Left renal pelvis (tissue), 4 donors: ENCODE data around the gene SIDT1. TPM values are rescaled to one million over a fixed set of nuclear protein-coding genes. Genes with fewer than 3 reads are reported as not detected.
A peak's percentile ranks its signal among the peaks of the same experiment; 100 is the strongest.
"Not testable (repeated sequence)": the region's sequence is repeated elsewhere in the genome, so short reads cannot be mapped to it uniquely, and the experiment has no call there.

Experiments
- DNase-seq, 4 donors: peaks; one replicate each; pipeline ENCODE4 v3.0.0-alpha.2; 2013; ENCODE audit warnings: low read depth in 4 of 4, low spot score in 3 of 4
- polyA plus RNA-seq, 4 donors: library from polyadenylated mRNA; unstranded; fragments of 120-200 nt; gene quantifications; one replicate each; pipeline ENCODE4 v1.2.1, GENCODE V29; 2013; ENCODE audit not compliant: insufficient read length in 4 of 4

Gene SIDT1
- polyA plus RNA-seq, 4 donors, result 2.4 to 3.7 (median 2.8) TPM

DNA sequence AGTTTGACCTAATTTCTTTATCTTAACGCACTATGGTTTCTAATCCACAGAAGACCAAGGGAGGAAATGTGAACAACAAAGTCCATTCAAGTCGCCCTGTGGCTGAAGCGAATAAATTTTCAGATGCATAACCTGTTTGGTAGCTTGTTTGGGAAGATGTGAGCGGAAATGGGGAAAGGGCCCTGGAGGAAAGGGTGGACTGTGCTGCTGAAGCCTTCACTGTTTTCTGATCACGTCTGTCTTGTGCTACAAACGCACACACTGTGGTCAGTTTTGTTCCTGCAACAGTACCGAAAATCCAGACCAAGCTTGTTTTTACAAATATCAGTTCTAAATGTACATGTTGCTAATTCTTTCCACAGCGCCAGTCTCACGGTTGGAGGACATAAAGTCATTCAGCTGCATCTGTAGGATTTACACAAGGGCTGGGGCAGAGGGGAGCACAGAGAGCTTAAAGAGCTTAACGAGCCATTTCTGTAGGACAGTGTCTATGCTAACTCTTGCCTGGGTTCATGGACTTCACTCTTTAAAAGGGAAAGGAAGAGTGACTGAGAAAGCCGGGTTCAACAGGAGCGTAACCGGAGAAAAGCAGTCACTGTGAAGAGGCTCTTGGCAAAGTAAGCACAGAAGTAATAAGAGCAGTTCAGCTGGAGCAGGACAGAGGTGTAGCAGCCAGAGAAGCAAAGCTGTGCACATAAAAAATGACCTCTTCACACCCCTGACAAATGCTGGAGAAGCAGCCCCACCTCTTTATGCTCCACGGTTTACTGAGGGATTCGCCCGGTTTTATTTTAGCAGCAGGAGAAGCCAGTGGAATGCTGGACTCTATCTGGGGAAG lies 97.4 kb downstream of the SIDT1 start:
- DNase-seq, result peak in 3 of 4 donors; percentile 26 to 49 (median 48)

DNA sequence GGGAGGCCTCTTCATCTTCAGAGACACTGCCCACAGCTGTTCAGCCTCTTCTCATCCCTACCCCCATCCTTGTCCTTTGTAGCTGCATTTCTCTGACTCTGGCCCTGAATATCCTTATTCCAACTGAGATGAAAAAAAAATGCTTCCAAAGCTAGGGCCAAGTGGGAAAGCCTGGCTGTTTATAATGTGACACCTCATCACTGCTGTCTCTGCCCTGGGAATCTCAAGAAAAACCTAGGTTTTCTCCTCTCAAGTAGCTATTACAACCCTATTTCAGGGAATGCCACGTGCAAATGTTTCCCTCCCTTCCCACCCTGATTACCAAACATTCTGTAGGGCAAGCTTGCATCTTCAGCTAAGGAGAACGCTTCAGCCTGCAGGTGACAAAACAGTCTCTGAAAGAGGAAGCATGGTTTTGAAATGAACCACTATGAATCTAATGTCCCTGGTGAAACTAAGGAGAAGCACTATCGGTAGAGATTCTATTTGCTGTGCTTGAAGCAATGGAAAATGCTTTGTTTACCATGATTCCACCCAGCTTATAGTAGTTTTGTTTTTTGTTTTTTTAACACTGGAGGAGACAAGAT lies 98.7 kb downstream of the SIDT1 start:
- no peak for DNase-seq

DNA sequence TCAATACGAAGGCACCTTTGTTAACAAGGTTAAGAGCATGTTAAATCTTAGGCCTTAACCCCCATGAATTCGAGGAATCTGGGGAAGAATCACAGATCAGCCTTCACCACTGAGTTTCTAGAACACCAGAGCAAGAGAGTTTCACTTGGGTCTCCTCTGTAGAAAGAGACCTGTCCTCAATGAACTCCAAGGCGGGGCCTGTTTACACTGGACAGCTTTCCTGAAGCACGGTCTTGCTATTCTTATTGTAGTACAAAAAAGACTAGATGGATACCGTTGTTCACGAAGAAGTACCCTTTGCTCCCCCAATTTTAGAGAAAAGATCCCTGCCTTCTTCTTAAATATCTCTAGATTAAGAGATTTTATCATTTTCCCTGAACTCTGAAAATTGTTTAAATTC lies 99.2 kb downstream of the SIDT1 start:
- no peak for DNase-seq

GRCh38 chr3:113634782-113635474 lies 102.6 kb downstream of the SIDT1 start:
- DNase-seq, result no peak

DNA sequence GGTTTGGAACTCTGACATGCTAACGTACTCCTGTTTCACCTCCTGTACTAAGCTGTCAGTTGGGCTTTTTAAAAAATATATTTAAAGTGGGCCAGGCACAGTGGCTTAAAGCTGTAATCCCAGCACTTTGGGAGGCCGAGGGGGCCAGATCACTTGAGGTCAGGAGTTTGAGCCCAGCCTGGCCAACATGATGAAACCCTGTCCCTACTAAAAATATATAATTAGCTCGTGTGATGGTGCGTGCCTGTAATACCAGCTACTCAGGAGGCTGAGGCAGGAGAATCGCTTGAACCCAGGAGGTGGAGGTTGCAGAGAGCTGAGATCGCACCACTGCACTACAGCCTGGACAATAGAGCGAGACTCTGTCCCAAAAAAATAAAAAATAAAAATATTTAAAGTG lies 103.7 kb downstream of the SIDT1 start:
- not testable (repeated sequence) for DNase-seq

- no peak for DNase-seq
Measured at GRCh38 chr3:113637756-113638155, 105.4 kb downstream of the SIDT1 start.

- no peak for DNase-seq
Measured at GRCh38 chr3:113638910-113639309, 106.6 kb downstream of the SIDT1 start.

DNA sequence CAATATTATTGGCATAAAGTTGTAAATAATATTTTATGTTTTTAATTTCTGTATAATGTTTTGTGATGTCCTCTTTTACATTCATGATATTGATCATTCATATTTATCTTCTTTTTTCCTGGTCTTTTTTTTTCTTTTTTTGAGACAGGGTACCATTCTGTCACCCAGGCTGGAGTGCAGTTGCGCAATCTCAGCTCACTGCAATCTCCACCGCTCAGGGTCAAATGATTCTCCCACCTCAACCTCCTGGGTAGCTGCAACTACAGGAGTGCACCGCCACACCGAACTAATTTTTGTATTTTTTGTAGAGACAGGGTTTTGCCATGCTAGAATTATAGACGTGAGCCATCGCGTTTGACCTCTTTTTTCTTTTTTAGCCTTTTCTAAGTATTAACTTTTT lies 111.2 kb downstream of the SIDT1 start:
- DNase-seq, result no peak

DNA sequence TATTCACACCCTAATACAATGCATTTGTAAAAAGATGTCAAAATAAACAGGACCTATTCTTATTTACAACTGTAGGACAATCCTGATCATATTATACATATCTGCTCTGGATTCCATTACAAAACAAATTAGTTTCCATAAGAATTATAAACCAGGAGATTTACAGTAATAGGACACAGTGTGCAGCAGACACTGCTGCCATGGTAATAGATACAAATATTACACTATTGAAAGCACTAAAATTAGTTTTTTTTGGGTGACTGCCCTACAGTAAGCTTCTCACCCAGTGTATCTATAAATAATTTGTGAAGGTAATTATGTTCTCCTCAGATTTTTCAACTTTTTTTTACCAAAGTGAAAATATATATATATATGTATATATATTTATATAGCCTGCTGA lies 116.2 kb downstream of the SIDT1 start:
- DNase-seq, result no peak

DNA sequence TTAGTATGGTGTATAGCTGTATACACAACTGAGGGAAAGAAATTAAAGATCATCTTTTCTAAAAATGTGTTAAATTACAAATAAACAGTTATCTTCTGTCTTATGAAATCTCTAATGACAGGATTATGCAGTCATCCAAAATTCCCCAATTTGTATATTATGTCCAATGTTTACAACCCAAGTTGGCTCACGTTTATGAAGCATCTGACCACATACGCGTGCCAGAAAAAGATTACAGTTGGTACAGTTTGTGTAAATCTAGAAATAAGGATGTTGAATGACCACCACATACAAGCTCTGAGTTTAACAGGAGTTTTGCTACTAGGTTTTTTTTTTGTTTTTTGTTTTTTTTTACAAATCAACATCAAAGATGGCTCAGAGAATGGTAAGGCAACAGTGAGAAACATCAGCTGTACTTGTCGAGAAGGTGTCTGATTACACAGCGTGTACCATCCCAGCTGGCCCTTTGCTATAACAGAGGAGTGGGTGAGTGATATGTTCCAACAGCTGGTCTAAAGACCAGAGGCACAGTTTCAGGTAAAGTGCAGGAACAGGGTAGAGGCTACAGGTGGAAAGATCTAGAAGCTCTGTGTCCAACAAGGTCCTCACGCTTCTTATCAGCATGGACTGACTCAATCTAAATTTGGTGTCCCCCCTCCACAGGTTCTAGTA lies 117.0 kb downstream of the SIDT1 start:
- no peak for DNase-seq

DNA sequence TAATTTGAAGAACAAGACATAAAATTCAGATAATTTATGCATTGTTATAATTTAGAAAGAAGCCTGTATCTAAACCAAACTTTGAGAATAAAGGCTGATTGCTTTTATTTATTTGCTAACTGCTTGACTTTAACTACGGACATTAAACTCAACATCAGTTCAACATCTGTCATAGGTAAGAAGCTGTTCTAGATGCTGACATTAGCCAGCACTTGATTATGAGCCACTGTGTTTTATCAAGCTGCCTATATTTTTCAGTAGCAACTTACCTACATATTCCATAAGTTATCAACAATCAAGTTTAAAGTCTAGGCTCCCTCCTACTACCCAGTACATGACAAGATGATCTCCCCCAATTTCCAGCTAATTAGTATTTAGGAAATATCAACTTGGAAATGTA lies 122.0 kb downstream of the SIDT1 start:
- no peak for DNase-seq

DNA sequence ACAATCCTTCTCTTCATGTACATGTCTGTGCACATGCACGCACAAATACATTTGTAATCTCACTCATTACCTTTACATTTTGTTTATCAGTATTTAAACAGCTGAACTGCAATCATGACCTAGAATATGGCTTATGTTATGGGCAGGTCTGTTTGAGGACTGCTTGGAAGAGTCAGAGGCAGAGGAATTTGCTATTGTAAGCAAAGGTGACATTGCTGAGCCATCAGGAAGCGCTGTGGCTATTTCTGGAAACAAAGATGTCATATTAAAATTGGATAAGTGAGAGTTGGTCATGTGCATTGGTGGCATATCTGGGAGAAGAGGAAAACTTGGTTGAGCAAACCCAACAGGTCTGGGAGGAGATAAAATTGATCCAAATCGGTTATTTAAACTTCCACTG lies 122.5 kb downstream of the SIDT1 start:
- DNase-seq, result no peak

DNA sequence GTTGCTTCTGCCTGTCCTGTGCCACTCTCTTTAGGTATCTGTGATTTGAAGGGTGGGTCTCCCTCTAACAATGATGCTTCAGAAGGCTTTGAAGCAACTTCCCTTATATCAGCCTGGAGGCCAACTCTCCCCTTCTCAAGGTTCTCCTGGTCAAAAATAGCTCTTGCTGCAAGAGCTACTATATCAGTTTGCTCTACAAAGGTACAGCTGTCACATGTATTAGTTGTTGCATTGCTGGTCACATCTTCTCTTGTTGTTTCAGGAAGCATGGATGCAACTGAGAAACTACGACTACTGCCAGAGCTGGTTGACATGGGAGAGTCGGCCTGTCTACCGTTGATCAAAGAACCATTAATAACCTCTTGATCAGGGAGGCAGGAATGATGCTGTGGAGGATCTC lies 125.8 kb downstream of the SIDT1 start:
- DNase-seq, result no peak

GRCh38 chr3:113659101-113659541 lies 126.8 kb downstream of the SIDT1 start:
- DNase-seq, result no peak

- no peak for DNase-seq
Measured at GRCh38 chr3:113659996-113660395, 127.6 kb downstream of the SIDT1 start.

DNA sequence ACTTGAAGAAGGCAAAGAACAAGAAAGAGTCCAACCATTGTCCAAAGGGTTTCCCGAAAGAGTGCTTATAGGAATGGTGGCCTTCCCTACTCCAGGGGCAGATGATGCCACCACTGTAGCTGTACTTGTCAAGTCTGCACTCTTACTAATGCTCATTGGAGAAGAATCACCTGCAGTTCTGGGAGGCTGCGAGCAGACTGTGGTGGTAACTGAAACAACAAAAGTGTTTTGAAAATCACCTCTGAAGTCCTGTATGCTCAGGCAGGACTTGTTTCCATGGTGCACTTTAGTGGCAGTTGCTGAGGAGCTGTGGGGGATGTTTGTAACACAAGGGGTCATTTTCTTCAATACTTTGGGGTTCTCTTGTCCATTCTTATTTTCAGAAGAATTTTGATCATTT lies 128.1 kb downstream of the SIDT1 start:
- DNase-seq, result no peak

DNA sequence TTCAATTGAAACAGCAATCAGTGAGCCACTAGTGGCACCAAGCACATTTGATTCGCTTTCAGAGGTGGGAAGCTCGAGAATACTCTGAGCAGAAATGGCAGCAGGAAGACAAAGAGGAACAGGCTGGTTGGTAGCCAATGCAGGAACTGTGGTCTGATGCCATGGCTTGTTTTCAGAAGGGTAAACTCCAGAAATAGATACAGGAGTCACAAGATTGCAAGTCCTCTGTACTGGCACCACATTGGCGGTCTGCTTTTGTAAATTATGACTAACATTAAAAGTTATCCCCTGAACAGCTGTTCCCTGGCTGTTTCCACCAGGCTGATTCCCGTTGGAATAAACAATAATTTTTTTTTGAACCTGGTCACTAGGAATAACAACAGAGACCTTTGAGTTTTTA lies 128.5 kb downstream of the SIDT1 start:
- no peak for DNase-seq

DNA sequence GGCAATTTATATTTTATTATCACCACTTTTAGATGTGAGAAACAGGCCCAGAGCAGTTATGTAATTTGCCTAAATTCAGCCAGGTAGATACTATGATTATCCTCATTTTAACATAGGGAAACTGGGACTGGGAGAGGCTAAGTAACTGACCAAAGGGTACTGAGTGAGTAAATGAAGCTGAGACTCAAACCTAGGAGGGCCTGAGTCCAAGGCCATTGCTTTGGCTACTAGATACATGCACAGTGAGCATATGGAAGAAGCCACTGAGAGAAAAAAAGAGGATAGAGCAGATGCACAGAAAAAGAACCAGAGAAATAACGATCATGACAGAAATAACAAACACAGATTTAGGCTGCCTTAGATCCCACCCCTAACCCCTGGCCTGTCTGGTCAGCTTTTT lies 130.5 kb downstream of the SIDT1 start:
- no peak for DNase-seq

GRCh38 chr3:113663324-113663750 lies 131.0 kb downstream of the SIDT1 start:
- no peak for DNase-seq

GRCh38 chr3:113663761-113664160 lies 131.4 kb downstream of the SIDT1 start:
- no peak for DNase-seq

DNA sequence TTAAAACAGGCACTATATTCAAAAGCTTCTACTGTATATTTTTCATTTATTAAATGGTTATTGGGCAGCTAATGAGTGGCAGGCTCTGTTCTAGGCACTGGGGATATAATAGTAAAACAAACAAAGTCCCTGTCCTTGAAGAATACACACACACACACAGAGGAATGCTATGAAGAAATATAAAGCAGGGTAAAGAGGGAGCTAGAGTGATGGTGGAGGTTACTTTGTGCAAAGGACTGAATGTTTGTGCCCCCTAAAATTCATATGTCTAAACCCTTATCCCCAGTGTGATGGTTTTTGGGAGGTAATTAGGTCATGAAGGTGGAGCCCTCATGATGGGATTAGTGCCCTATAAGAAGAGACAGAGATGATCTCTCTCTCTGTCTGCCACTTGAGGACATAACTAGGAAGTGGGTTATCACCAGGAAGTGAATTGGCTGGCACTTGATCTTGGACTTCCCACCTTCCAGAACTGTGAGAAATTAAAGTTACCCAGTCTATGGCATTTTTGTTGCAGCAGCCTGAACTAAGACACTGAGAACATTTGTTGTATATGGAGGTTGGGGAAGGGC lies 132.3 kb downstream of the SIDT1 start:
- DNase-seq, result no peak
